HCT116 (cell line): Measurements from ENCODE around the gene SLC1A3. TPM values are rescaled to one million over a fixed set of nuclear protein-coding genes. Genes with fewer than 3 reads are reported as not detected.

Experiments
- ATAC-seq: fragments of 200-7000 bp; cut with Tn5 transposase; 2 replicates; pipeline ENCODE4 v1.9.1; 2020; ENCODE audit warnings: mild to moderate bottlenecking, moderate library complexity
- BruUV-seq: library from RNA; stranded (reverse); fragments of 400-500 nt; replicated peaks from 2 replicates; lab custom pipeline; 2021; lab: Mats Ljungman, UMichigan
- CTCF ChIA-PET: fragments of 300-600 bp; sonication (Branson Sonifier 250); formaldehyde crosslinking; loops from one replicate; lab custom pipeline; 2021; ENCODE audit warnings: antibody characterized with exemption; lab: Charles Lee
- POLR2A ChIA-PET: fragments of 300-600, 350-600 bp; sonication (Branson Sonifier 250); formaldehyde crosslinking; loops from one replicate; lab custom pipeline; 2021; ENCODE audit warnings: antibody characterized with exemption; lab: Charles Lee
- RAD21 ChIA-PET, 2 experiments: fragments of 300-600 bp; sonication (Branson Sonifier 250); formaldehyde crosslinking; loops; one replicate each; lab custom pipeline; 2023; ENCODE audit warnings: low total read pairs in 2 of 2; ENCODE audit not compliant: uncharacterized antibody in 2 of 2, unreplicated experiment in 2 of 2, low non-redundant PET in 1 of 2; lab: Charles Lee
- DNase-seq: peaks from one replicate; pipeline ENCODE4 v3.0.0-alpha.2; 2010; ENCODE audit warnings: low read depth, low spot score
- H2AFZ ChIP-seq: fragments of 200-600 bp; shearing (Covaris generic), sonication (generic); 2 replicates; pipeline ENCODE4 v1.6.1; 2017; ENCODE audit warnings: low read depth, mixed run types, mixed read lengths, antibody characterized with exemption, low read length; ENCODE audit not compliant: poor library complexity, severe bottlenecking
- H3K27ac ChIP-seq: 2 replicates; pipeline ENCODE4 v1.5.1; 2012; ENCODE audit warnings: low read depth, low read length
- H3K27me3 ChIP-seq: fragments of 200-600 bp; sonication (generic); 2 replicates; pipeline ENCODE4 v1.6.1; 2016; ENCODE audit warnings: mixed run types, low read length, mixed read lengths; ENCODE audit not compliant: insufficient read depth
- H3K36me3 ChIP-seq, 2 experiments: fragments of 200-500 bp in 1 of 2; fragments of 200-600 bp in 1 of 2; sonication (Bioruptor generic) in 1 of 2; sonication (generic) in 1 of 2; 2 replicates each; pipeline versions ENCODE4 v1.5.1 to v1.6.1; 2014 to 2016; ENCODE audit warnings: low read length in 2 of 2, inconsistent platforms in 1 of 2, mixed read lengths in 1 of 2, mixed run types in 1 of 2; ENCODE audit not compliant: insufficient read depth in 2 of 2, control insufficient read depth in 1 of 2
- H3K4me1 ChIP-seq, 2 experiments: fragments of 200-600 bp in 1 of 2; sonication (generic) in 1 of 2; 2 replicates each; pipeline versions ENCODE4 v1.5.1 to v1.6.1; 2012 to 2017; ENCODE audit warnings: low read length in 2 of 2, inconsistent platforms in 1 of 2, mild to moderate bottlenecking in 1 of 2, mixed read lengths in 1 of 2, mixed run types in 1 of 2, moderate library complexity in 1 of 2; ENCODE audit not compliant: insufficient read depth in 2 of 2, control insufficient read depth in 1 of 2
- H3K4me2 ChIP-seq: fragments of 200-600 bp; sonication (generic); 2 replicates; pipeline ENCODE4 v1.6.1; 2017; ENCODE audit warnings: mixed run types, low read length, mixed read lengths
- H3K4me3 ChIP-seq, 2 experiments: fragments of 200-600 bp in 1 of 2; sonication (generic) in 1 of 2; replicated peaks in 1 of 2; 2 replicates each; pipeline ENCODE4 v1.5.1; 2011 to 2016; ENCODE audit warnings: low read length in 2 of 2, control low read depth in 1 of 2, low read depth in 1 of 2, mild to moderate bottlenecking in 1 of 2, mixed read lengths in 1 of 2, mixed run types in 1 of 2
- H3K79me2 ChIP-seq: fragments of 200-600 bp; sonication (generic); 2 replicates; pipeline ENCODE4 v1.6.1; 2017; ENCODE audit warnings: mild to moderate bottlenecking, mixed run types, low read length, moderate library complexity, mixed read lengths; ENCODE audit not compliant: insufficient read depth
- H3K9ac ChIP-seq: fragments of 200-600 bp; sonication (generic); 2 replicates; pipeline ENCODE4 v1.6.1; 2016; ENCODE audit warnings: low read length, mixed read lengths
- H3K9me2 ChIP-seq: fragments of 200-600 bp; sonication (generic), shearing (Covaris generic); 2 replicates; pipeline ENCODE4 v1.6.1; 2017; ENCODE audit warnings: mixed run types, mild to moderate bottlenecking, moderate library complexity; ENCODE audit not compliant: insufficient read depth
- H3K9me3 ChIP-seq, 2 experiments: fragments of 200-500 bp in 1 of 2; fragments of 200-600 bp in 1 of 2; sonication (Bioruptor generic) in 1 of 2; sonication (generic) in 1 of 2; 2 replicates each; pipeline ENCODE4 v1.6.1; 2014 to 2017; ENCODE audit warnings: low read length in 2 of 2, mixed read lengths in 2 of 2, inconsistent platforms in 1 of 2, low read depth in 1 of 2, mild to moderate bottlenecking in 1 of 2, mixed run types in 1 of 2, moderate library complexity in 1 of 2; ENCODE audit not compliant: control insufficient read depth in 1 of 2, insufficient read depth in 1 of 2
- H4K20me1 ChIP-seq: fragments of 200-600 bp; sonication (generic), shearing (Covaris generic); 2 replicates; pipeline ENCODE4 v1.6.1; 2017; ENCODE audit warnings: mixed run types, mild to moderate bottlenecking, moderate library complexity; ENCODE audit not compliant: insufficient read depth
- CBX3 ChIP-seq: IDR thresholded peaks from 2 replicates; pipeline ENCODE4 v1.6.1; 2012; ENCODE audit warnings: low read depth
- CEBPB ChIP-seq: IDR thresholded peaks from 2 replicates; pipeline ENCODE4 v1.6.1; 2012; ENCODE audit warnings: low read depth
- EGR1 ChIP-seq: IDR thresholded peaks from 2 replicates; pipeline ENCODE4 v1.6.1; 2012; ENCODE audit warnings: low read depth
- ELF1 ChIP-seq: IDR thresholded peaks from 2 replicates; pipeline ENCODE4 v1.6.1; 2012; ENCODE audit warnings: low read depth, borderline replicate concordance
- FOSL1 ChIP-seq: IDR thresholded peaks from 2 replicates; pipeline ENCODE4 v1.6.1; 2012; ENCODE audit warnings: low read depth
- JUND ChIP-seq: IDR thresholded peaks from 2 replicates; pipeline ENCODE4 v1.6.1; 2012
- POLR2A ChIP-seq: IDR thresholded peaks from 2 replicates; pipeline ENCODE4 v1.7.0; 2011; ENCODE audit warnings: borderline replicate concordance; ENCODE audit not compliant: insufficient read depth, insufficient read length; ENCODE audit errors: extremely low read depth
- POLR2AphosphoS5 ChIP-seq: IDR thresholded peaks from 2 replicates; pipeline ENCODE4 v1.6.1; 2011; ENCODE audit warnings: mild to moderate bottlenecking, low read depth, low read length, moderate library complexity
- RAD21 ChIP-seq: IDR thresholded peaks from 2 replicates; pipeline ENCODE4 v1.6.1; 2012; ENCODE audit warnings: low read depth, mild to moderate bottlenecking
- SIN3A ChIP-seq: IDR thresholded peaks from 2 replicates; pipeline ENCODE4 v1.6.1; 2012; ENCODE audit warnings: low read depth
- SP1 ChIP-seq: IDR thresholded peaks from 2 replicates; pipeline ENCODE4 v1.6.1; 2012; ENCODE audit warnings: low read depth
- SRF ChIP-seq: IDR thresholded peaks from 2 replicates; pipeline ENCODE4 v1.6.1; 2012; ENCODE audit warnings: low read depth
- TCF7L2 ChIP-seq: IDR thresholded peaks from 2 replicates; pipeline ENCODE4 v1.7.0; 2011; ENCODE audit warnings: borderline replicate concordance, inconsistent platforms; ENCODE audit not compliant: insufficient read depth, insufficient read length; ENCODE audit errors: extremely low read depth
- ZFX ChIP-seq: fragments of 450-650 bp; IDR thresholded peaks from 2 replicates; pipeline ENCODE4 v1.6.1; 2017
- ZNF274 ChIP-seq: fragments of 200-500 bp; sonication (Bioruptor generic); IDR thresholded peaks from 2 replicates; pipeline ENCODE4 v1.6.1; 2014; ENCODE audit warnings: mild to moderate bottlenecking, low read depth, low read length, inconsistent platforms
- intact Hi-C: fragments of 100-400 bp; cut with micrococcal nuclease; formaldehyde crosslinking; loops from 2 replicates; pipeline ENCODE4 v1.10.0; 2022
- total RNA-seq: library from RNA; stranded (reverse); gene quantifications from one replicate; pipeline ENCODE4 v1.2.1, GENCODE V29; 2021; ENCODE audit not compliant: unreplicated experiment
- TF ChIP-seq, protein P1 (sequence below): IDR thresholded peaks from 2 replicates; pipeline ENCODE4 v1.6.1; 2012
- TF ChIP-seq, protein P2 (sequence below): IDR thresholded peaks from 2 replicates; pipeline ENCODE4 v1.6.1; 2012
- TF ChIP-seq, protein P3 (sequence below): IDR thresholded peaks from 2 replicates; pipeline ENCODE4 v1.6.1; 2011; ENCODE audit warnings: mild to moderate bottlenecking, low read length, moderate library complexity; ENCODE audit not compliant: insufficient replicate concordance; ENCODE audit errors: extremely low read depth
- TF ChIP-seq, protein P4 (sequence below), 3 experiments: fragments of 200-600 bp in 1 of 3; sonication (generic) in 1 of 3; IDR thresholded peaks in 2 of 3; conservative IDR thresholded peaks in 1 of 3; 2 replicates each; pipeline ENCODE4 v1.5.1; 2012 to 2017; ENCODE audit warnings: low read depth in 2 of 3, low read length in 2 of 3, antibody characterized with exemption in 1 of 3, borderline replicate concordance in 1 of 3, control low read depth in 1 of 3, mild to moderate bottlenecking in 1 of 3, mixed read lengths in 1 of 3, mixed run types in 1 of 3, moderate library complexity in 1 of 3; ENCODE audit not compliant: insufficient read depth in 1 of 3
- TF ChIP-seq, protein P5 (sequence below): IDR thresholded peaks from 2 replicates; pipeline ENCODE4 v1.6.1; 2012; ENCODE audit warnings: low read depth

SLC1A3 gene
- total RNA-seq, 1 experiment from 2014 or later = 12.9 TPM

DNA sequence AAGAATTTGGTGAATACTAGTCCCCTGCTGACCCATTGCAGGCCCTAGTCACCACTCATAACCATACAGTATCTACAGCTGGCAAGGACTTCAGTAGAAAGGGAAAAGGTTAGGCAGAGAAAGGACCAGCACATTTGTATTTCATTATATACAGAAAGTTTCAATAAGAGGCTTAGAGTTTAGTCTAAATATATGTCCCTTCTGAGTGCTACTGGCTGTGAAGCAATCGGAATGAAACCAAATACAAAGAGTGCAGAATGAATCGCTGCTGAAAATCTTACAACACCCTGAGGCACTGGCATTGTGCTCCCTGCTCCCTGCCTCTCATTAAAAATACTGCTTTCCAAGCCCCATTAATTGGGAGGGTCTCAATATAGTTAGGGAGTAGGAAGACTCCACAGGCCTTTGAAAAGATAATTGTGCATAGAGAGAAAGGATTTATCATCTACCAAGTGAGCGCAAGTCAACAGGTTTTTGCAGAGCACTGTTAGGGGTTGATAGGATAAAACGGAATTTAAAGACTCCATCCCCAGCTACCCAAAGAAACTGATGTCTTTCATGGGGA, 110.8 kb downstream of the SLC1A3 start:
- intact Hi-C loops = no loop called here
- BruUV-seq = no TSS peak
- POLR2A ChIA-PET = no interaction called here

More for the DNA sequence above, 110.8 kb downstream of the SLC1A3 start:
- Histone ChIP-seq H3K4me3 (no peak overlapping the region), H3K36me3 (no peaks in the 10 kb centered on the region), H3K9ac (no peak overlapping the region), H3K9me2 (no peaks in the 10 kb centered on the region)
- CTCF ChIA-PET = no interaction called here
- ATAC-seq = no peak
- TF ChIP-seq, protein P1, sequence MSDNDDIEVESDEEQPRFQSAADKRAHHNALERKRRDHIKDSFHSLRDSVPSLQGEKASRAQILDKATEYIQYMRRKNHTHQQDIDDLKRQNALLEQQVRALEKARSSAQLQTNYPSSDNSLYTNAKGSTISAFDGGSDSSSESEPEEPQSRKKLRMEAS = no peak
- TF ChIP-seq SIN3A (no peak), TCF7L2 (no peak), CEBPB (no peak), POLR2AphosphoS5 (no peak), FOSL1 (no peak), ELF1 (no peak), RAD21 (no peak), CBX3 (no peak), EGR1 (no peak), JUND (no peak), ZFX (no peak), SP1 (no peak), ZNF274 (no peak), SRF (no peak), POLR2A (no peak)
- TF ChIP-seq, protein P2, sequence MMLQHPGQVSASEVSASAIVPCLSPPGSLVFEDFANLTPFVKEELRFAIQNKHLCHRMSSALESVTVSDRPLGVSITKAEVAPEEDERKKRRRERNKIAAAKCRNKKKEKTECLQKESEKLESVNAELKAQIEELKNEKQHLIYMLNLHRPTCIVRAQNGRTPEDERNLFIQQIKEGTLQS = no peak
- TF ChIP-seq, protein P3, sequence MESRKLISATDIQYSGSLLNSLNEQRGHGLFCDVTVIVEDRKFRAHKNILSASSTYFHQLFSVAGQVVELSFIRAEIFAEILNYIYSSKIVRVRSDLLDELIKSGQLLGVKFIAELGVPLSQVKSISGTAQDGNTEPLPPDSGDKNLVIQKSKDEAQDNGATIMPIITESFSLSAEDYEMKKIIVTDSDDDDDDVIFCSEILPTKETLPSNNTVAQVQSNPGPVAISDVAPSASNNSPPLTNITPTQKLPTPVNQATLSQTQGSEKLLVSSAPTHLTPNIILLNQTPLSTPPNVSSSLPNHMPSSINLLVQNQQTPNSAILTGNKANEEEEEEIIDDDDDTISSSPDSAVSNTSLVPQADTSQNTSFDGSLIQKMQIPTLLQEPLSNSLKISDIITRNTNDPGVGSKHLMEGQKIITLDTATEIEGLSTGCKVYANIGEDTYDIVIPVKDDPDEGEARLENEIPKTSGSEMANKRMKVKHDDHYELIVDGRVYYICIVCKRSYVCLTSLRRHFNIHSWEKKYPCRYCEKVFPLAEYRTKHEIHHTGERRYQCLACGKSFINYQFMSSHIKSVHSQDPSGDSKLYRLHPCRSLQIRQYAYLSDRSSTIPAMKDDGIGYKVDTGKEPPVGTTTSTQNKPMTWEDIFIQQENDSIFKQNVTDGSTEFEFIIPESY = no peak
- TF ChIP-seq, protein P4, sequence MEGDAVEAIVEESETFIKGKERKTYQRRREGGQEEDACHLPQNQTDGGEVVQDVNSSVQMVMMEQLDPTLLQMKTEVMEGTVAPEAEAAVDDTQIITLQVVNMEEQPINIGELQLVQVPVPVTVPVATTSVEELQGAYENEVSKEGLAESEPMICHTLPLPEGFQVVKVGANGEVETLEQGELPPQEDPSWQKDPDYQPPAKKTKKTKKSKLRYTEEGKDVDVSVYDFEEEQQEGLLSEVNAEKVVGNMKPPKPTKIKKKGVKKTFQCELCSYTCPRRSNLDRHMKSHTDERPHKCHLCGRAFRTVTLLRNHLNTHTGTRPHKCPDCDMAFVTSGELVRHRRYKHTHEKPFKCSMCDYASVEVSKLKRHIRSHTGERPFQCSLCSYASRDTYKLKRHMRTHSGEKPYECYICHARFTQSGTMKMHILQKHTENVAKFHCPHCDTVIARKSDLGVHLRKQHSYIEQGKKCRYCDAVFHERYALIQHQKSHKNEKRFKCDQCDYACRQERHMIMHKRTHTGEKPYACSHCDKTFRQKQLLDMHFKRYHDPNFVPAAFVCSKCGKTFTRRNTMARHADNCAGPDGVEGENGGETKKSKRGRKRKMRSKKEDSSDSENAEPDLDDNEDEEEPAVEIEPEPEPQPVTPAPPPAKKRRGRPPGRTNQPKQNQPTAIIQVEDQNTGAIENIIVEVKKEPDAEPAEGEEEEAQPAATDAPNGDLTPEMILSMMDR (IDR thresholded peaks at IDR 0.05 in 2 of 3, conservative IDR thresholded peaks at IDR 0.05 in 1 of 3; ENCODE audit: borderline replicate concordance in 1 of 3, insufficient read depth in 1 of 3, low read depth in 2 of 3, low read length in 2 of 3) = no peak
- TF ChIP-seq, protein P5, sequence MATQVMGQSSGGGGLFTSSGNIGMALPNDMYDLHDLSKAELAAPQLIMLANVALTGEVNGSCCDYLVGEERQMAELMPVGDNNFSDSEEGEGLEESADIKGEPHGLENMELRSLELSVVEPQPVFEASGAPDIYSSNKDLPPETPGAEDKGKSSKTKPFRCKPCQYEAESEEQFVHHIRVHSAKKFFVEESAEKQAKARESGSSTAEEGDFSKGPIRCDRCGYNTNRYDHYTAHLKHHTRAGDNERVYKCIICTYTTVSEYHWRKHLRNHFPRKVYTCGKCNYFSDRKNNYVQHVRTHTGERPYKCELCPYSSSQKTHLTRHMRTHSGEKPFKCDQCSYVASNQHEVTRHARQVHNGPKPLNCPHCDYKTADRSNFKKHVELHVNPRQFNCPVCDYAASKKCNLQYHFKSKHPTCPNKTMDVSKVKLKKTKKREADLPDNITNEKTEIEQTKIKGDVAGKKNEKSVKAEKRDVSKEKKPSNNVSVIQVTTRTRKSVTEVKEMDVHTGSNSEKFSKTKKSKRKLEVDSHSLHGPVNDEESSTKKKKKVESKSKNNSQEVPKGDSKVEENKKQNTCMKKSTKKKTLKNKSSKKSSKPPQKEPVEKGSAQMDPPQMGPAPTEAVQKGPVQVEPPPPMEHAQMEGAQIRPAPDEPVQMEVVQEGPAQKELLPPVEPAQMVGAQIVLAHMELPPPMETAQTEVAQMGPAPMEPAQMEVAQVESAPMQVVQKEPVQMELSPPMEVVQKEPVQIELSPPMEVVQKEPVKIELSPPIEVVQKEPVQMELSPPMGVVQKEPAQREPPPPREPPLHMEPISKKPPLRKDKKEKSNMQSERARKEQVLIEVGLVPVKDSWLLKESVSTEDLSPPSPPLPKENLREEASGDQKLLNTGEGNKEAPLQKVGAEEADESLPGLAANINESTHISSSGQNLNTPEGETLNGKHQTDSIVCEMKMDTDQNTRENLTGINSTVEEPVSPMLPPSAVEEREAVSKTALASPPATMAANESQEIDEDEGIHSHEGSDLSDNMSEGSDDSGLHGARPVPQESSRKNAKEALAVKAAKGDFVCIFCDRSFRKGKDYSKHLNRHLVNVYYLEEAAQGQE = no peak
- TF ChIP-seq, all 23 proteins: peak for 0
- no peak overlapping the region for H3K4me2 ChIP-seq
- H2AFZ ChIP-seq = no peak overlapping the region
- no peaks in the 10 kb centered on the region for H3K79me2 ChIP-seq
- DNase-seq = no peak
- H3K9me3 ChIP-seq = no peaks in the 10 kb centered on the region
- no peaks in the 10 kb centered on the region for H3K4me1 ChIP-seq
- no peaks in the 10 kb centered on the region; the same call in 1 of the 2 replicates for H3K27me3 ChIP-seq
- no peaks in the 10 kb centered on the region for H4K20me1 ChIP-seq
- RAD21 ChIA-PET = no interaction called here
- no peak overlapping the region for H3K27ac ChIP-seq
